GM19467 (cell line): ENCODE data around the gene MYO15A.

Experiments
- ATAC-seq: cut with Tn5 transposase; IDR thresholded peaks from one replicate; pipeline ENCODE4 v1.9.1; 2021; ENCODE audit warnings: mild to moderate bottlenecking, moderate library complexity; ENCODE audit not compliant: unreplicated experiment

Gene MYO15A

DNA sequence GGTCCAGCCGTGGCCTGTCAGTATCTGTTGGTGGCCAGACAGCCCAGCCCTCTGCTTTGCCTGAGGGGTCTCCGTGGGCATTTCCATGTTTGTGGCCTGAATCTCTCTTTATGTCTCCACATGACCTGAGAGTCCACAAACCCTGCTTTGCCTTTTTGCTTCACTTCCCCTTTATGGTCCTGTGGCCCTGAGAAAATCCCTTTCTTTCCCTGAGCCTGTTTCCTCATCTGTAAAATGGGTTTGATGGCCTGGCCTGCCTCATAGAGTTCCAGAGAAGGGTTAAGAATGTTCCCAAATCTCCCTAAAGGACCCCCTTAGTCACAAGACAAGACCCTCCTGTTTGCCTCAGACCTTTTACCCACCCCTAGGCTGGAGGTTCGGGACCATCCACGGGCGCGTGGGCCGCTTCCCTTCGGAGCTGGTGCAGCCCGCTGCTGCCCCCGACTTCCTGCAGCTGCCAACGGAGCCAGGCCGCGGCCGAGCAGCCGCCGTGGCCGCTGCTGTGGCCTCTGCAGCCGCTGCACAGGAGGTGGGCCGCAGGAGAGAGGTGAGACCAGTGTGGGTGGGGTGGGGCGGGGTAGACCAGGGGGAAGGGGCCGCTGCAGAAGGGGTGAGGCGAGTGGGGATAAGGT is 48.9 kb downstream of the MYO15A start:
- ATAC-seq: no peak

DNA sequence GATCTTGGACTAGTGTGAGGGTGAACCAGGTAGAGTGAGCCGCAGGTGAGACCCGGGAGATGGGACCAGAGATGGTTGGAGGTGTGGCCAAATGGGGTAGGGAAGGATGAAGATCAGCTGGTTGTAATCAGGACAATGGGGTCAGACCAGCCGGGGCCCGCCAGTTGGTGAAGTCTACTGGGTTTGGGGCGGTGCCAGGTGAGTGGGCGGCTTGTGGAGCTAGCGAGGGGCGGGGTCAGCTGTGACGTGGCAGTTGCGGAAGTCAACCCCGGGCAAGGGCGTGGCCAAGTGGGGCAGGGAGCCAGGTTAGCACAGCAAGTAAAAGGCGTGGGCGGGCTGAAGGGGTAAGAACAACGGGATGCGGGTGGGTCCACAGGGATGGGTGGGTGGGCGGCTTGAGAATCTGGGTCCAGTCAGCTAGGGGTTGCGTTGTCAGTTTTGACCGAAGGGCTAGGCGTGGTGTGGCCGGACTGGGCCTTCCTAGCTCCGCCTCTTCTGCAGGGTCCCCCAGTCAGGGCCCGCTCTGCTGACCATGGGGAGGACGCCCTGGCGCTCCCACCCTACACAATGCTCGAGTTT is 49.6 kb downstream of the MYO15A start:
- no peak for ATAC-seq

DNA sequence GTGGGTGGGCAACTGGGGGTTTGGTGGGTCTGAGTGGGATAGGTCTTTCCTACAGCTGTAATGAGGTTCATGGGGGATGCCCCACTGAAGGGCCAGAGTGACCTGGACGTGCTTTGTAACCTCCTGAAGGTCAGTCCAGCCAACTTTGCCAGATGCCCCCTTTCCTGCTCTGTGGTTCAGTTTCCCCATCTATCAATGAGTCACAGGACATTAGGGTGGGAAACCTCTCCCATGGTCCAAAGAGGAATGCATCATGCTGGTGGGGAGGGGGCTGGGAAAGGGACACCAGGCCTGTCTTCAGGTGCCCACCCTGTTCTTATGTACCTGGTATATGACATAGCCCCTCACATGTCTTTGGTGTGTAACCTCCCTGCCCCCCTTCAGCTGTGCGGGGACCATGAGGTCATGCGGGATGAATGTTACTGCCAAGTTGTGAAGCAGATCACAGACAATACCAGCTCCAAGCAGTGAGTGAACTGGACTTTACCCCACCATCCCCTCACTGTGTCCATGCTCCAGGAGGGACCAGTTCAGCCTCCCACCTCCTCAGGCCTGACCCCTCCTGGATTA is 51.1 kb downstream of the MYO15A start:
- no peak for ATAC-seq

DNA sequence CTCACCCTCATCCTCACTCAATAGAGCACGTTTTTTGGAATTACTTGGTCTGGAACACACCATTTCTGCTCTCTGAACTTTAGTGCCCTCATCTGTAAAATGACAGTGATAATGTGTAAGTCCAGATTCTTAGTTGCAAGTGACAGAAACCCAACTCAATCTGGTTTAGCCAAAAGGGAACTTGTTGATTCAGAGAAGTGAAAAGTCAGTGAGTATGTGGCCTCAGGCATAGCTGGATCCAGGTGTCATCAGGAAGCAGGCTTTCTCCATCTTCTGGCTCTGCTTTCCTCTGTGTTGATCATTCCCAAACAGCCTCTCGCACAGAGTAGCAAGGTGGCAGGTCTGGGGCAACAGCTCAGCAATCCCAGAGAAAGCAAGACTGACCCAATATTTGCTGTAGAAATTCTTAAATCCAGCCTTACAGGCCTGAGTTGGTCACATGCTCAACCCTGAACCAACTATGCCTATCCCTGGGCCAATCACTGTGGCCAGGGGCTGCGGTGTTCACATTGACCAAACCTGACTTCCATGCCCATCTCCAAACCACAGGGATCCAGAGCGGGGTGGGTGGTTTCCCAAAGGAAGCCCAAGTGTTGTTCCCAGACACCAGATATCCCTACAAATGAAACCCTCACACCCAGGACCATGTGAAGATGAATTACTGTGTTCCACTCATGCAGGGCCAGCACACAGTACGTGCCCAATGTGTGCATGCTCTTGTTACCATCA is 51.7 kb downstream of the MYO15A start:
- ATAC-seq: no peak

DNA sequence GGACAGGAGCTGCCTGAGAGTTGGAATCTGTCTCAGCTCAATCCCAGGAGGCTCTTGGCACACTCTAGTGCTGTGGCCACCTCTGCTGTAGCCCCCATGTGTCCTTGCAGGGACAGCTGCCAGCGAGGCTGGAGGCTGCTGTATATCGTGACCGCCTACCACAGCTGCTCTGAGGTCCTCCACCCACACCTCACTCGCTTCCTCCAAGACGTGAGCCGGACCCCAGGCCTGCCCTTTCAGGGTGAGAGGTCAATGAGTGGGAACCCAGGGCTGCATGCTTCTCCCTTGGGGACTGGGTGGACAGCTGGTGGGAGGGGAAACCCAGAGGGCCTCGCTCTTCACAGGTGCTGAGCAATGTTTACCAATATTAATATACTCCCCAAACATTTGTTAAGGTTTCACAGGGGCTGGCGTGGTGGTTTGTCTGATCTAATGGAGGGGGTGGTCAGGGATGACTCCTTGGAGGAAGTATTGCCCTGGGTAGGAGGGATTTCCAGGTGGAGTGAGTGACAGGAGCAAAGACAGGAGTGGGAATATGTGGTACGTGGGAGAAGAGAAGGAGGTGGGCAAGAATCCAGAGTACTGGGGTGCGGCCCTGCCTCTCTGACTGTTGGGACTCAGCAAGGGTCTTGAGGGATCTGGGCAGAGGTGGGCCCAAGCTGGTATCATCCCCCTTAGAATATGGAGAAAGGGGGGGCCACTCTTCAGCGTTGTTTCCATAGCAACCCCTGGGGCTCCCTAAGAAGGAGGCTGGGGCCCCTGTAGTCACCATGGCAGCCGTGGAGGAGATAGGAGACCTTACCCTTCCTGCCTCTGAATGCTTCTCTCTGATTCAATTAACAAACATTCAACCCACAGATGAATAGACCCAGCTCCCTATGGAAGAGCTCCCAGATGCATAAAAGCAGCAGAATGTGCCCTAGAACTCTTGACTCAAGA is 52.9 kb downstream of the MYO15A start:
- ATAC-seq: peak; percentile 38

DNA sequence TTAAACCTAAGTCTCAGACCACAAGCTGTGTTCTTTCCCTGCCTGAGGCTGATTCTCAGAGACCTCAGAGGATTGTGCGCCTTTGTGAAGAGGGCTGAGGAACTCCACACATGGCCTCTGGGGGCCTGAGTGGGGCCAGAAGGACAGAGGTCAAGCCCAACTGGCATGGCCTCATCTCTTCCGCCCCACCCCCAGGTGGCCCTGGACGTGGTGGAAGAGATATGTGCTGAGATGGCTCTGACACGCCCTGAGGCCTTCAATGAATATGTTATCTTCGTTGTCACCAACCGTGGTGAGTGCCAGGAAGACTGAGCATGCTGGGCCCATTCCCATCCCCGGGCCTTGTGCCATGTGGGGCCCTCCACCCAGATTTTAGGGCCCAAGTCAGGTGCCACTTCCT is 55.0 kb downstream of the MYO15A start:
- no peak for ATAC-seq

DNA sequence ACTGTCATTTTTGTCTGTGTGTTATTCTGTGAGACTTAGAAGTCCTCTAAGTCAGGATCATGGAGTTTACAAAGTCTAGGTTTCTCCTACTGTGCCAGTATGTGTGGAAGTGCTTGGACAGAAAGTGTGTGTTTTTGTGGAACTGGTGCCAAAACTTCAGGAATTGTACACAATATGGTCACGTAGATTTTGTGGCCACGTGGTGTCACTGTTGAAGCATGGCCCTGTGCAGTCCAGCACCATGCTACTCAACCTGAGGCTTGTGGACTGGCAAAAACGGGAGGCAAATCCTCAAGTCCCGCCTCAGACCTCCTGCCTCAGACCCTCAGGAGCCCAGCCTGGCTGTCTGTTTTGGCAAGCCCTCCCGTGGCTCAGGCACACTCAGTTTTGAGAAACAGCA is 58.3 kb downstream of the MYO15A start:
- no peak for ATAC-seq

DNA sequence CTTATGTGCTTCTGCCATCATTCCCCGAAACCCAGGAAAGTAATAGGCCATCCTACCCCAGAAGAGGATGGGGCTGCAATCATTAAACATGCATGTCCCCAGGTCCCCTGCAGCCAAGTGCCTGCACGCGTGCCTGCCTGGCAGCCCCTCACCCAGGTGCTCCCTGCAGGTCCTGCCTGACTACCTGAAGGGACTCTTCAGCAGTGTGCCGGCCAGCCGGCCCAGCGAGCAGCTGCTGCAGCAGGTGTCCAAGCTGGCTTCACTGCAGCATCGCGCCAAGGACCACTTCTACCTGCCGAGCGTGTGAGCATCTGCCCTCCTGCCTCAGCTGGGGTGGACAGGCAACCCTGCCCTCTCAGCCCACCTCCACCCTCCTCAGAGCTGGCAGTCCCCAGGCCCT is 58.9 kb downstream of the MYO15A start:
- ATAC-seq: no peak

DNA sequence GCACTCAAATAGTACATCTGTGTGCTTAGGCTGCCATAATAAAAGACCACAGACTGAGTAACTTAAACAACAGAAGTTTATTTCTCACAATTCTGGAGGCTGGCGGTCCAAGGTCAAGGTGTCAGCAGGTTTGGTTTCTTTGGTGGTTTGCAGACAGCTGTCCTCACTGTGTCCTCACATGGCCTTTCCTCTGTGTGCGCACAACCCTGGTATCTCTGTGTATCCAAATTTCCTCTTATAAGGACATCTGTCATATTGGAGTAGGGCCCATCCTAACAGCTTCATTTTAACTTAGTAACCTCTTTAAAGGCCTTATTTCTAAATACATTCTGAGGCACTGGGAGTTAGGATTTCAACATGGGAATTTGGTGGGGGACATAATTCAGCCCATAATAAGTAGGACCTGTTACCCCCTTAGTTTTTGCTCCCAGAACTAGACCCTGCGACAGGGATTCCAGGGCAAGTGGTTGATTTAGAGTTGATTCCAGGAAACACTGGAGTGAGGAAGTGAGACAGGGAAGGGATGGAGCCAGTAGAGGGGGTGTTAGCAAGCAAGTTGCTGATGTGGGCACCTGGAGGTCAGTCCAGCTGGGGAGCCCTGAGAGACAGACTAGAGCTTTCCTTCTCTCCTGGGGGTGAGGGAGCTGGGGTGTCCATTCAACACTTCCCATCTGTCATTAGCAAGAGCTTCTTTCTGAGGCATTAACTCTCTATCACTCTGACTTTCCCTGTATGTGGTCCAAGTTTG is 64.1 kb downstream of the MYO15A start:
- no peak for ATAC-seq

DNA sequence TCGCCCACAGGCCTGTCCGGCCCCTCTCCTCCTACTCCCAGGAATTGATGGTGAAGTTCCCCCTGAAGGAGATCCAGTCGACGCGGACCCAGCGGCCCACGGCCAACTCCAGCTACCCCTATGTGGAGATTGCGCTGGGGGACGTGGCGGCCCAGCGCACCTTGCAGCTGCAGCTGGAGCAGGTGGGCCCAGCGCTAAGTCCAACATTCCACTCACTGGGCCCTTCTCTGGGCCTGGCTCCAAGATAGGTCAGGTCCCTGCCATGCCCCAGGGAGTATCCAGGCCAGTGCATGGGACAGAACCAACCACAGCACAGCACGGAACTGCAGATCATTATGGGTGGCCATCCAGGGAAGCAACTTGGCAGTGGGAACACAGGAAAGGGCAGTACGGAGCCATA is 65.2 kb downstream of the MYO15A start:
- ATAC-seq: no peak

DNA sequence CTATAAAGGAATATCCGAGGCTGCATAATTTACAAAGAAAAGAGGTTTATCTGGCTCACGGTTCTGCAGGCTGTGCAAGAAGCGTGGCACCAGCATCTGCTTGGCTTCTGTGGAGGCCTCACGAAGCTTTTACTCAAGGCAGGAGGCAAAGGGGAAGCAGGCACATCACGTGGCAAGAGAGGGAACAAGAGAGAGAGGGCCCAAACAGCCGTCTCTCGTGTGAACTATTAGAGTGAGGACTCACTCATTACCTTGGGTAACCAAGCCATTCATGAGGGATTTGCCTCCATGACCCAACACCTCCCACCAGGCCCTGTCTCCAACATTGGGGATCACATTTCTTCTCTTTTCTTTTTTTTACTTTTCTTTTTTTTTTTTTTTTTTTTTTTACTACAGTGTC is 67.6 kb downstream of the MYO15A start:
- ATAC-seq: no peak

DNA sequence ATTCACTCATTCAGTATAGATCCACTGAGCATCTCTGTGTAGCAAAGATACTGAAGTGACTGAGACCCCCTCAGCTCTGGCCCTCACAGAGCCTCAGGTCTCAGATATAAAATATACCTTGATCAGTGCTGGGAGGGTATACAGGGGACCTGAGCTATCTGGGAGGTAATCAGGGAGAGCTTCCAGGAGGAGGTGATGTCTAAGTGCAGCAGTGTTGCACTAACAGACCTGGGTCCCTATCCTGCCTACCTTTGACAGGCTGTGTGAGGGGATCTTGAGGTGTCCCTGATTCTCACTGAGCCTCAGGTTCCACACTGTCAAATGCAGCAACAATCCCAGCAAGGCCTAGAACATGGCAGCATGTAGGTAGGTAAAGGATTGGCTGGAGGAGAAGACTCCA is 68.6 kb downstream of the MYO15A start:
- ATAC-seq: no peak

DNA sequence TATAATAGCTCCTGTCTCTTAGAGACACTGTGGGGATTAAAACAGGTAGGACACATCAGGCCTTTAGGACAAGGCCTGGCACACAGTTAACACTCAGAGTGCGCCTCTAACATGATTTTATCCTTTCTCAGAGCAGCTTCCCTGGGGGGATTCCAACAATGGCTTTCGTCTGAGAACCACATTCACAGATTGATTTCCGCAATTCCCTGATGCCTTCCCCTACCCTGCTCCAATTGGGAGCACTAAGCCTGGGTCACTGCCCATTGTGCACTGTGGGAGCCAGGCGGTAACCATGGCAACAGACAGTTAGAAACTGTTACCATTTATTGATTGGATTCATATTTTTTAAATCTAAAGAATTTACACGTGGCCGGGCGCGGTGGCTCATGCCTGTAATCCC is 69.2 kb downstream of the MYO15A start:
- ATAC-seq: no peak

DNA sequence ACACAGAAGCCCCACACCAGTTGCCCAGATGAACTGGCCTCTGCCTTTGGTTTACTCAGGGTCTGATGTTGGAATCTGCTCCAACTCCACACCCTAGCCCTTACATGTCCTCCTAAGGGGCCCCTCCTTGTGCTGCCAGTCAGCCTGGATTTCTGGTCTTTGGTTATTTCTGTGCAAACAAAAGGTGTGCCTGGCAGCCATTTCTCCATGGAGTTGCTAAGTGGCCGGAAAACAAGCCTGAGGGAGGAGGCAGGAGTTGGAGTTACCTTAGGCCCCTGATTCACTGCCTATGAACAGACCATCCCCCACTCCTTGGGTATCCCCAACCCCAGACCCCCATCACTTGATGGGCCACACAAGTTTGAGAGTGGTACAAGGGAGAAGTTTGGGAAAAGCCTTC is 70.6 kb downstream of the MYO15A start:
- ATAC-seq: no peak

DNA sequence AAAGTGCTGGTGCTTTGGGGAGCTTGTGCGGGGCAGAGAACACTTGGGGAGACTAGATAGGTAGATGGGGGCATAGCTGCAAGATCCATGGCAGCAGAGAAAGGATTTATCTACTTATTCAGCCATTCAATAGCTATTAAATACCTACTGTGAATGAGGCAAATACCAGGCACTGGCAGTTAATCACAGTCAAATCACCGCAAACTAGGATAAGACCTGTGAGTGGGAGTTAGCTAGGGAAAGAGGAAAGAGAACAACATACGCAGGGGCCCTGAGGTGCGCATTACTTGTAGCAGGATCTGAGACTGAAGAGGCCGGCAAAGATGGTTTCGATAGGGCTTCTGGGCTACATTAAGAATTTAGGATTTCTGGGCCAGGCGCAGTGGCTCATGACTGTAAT is 71.2 kb downstream of the MYO15A start:
- no peak for ATAC-seq

DNA sequence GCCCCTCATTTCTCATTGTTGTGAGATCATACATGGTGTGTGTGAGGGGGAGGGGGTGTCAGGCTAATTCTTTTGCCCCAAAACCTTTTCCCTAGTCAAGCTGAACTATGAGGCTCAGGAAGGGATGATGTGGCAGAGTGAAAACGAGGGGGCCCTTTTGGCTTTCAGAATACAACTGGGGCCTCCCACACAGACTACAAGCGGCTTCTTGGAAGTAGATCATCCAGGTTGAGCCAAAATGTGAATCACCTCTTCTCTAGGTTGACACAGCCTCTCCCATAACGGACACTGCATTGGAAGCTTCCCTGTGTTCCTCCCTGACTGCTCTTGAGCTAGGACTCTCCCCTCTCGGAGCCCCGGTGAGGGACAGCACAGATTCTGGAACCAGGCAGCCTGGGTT is 72.8 kb downstream of the MYO15A start:
- no peak for ATAC-seq

DNA sequence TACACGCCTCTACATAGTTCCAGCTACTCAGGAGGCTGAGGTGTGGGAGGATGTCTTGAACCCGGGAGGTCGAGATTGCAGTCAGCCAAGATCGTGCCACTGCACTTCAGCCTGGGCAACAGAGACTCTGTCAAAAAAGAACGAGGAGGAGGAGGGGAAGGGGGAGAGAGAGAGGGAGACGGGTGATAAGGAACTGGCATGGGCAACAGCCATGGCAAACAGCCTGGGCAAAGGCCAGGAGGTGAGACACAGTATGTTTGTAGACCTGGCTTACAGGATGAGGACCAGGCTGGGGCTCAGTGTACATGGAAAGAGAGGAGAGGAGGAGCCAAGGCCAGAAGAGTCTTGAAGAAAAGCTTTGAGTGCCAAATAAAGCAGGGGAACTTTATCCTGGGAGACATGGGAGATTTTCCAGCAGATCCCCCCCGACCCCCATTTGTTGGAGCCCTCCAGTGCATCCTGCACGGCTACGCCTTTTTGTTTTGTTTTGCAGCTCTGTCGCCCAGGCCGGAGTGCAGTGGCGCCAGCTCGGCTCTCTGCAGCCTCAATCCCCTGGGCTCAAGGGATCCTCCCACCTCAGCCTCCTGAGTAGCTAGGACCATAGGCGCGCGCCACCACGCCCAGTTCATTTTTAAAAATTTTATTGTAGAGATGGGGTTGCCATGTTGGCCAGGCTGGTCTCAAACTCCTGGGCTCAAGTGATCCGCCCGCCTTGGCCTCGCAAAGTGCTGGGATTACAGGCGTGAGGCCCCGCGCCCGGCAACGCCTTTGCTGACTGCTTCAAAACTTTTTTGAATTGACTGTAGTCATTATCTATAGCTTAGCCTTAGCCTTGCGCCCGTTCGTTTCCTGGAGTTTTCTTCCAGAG is 73.8 kb downstream of the MYO15A start:
- ATAC-seq: no peak

DNA sequence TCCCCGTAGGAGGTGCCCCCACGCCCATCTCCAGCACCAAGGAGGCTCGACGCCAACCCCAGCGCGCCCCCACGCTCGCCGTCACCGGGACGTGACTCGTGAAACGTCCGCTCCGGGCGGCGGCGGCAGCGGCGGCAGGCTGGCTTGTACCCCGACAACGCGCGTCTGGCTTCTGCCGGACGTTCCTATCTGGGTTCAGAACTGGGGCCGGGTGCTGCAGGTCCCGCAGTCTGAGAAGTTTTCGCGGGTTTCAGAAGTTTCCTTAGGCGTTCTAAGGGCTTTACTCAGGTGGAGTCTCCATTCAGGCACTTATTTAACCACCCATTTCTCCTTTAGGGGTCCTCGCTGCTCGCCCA is 74.4 kb downstream of the MYO15A start:
- ATAC-seq: peak; percentile 31

DNA sequence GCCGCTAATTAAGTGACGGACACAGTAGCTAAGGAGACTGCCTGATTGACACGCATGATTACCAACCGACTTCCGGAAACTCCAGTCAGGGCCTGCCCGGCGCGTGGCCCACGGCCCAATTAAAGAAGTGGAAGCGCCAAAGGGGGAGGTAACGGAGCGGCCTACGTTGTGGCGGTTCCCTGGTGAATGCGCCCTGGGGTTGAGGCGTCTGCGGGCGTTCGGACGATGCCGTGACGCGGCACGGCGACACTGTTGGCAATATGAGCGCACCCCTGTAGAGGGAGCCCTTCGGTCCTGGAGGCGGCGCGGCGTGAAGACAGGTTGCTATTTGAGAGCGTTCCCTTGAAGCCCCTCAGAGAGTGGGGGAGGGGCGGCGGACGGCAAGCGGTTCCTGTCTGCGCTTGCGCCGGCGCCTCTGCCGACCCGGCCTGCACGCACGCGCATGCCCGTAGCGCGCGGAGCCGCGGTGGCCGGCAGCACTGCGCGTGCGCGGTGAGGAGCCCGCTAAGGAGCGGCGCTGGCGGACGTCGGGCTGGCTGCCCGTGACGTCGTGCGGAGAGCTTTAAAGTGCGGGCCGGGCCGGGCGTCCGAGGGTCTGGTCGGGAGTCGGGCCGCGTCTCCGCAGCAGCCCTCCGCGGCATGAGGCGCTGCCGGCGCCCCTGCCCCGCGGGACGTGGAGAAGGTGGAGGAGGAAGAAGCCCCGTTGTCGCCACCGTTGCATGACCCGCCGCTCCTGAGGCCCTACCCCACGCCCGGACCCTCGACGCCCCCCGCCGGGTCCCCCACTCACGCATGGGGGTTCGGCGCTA is 75.0 kb downstream of the MYO15A start, which contains the start of gene ALKBH5:
TSS of gene ALKBH5 (plus strand) at position 495 of the 809 bp plus-strand sequence. CDS start 416 bp downstream, outside the sequence.
- ATAC-seq: peak; percentile 77
